Endothelial cell of umbilical vein (primary cell): ENCODE measurements around the gene CSNK1A1. TPM values are rescaled to one million over a fixed set of nuclear protein-coding genes. Genes with fewer than 3 reads are reported as not detected.

Experiments used
- BruUV-seq: library from RNA; stranded (reverse); fragments of 400-500 nt; replicated peaks from 2 replicates; lab custom pipeline; 2021; lab: Mats Ljungman, UMichigan
- CTCF ChIA-PET: fragments of 300-600, 350-600 bp; sonication (Branson Sonifier 250); formaldehyde crosslinking; loops from one replicate; lab custom pipeline; 2021; ENCODE audit warnings: antibody characterized with exemption, inconsistent platforms; lab: Charles Lee
- POLR2A ChIA-PET: fragments of 300-600, 350-600 bp; sonication (Branson Sonifier 250); formaldehyde crosslinking; loops from one replicate; lab custom pipeline; 2021; ENCODE audit warnings: antibody characterized with exemption, inconsistent platforms; lab: Charles Lee
- DNase-seq: peaks from one replicate; pipeline ENCODE4 v3.0.0-alpha.2; 2011; ENCODE audit warnings: low read depth, low spot score
- FAIRE-seq: peaks from 2 replicates; lab custom pipeline; 2011; peaks lifted over from hg19 to GRCh38; lab: Jason Lieb, UNC
- H2AFZ ChIP-seq: 2 replicates; pipeline ENCODE4 v1.6.0; 2012; ENCODE audit warnings: low read depth, low read length, control low read depth, inconsistent platforms
- H3K27ac ChIP-seq: 2 replicates; pipeline ENCODE4 v1.5.1; 2011; ENCODE audit warnings: low read depth, mild to moderate bottlenecking, control low read depth, low read length, moderate library complexity; ENCODE audit not compliant: insufficient read depth
- H3K27me3 ChIP-seq, 2 experiments: 2 replicates each; pipeline versions ENCODE4 v1.6.0 to v1.6.1; 2011; ENCODE audit warnings: low read length in 2 of 2, mixed read lengths in 1 of 2; ENCODE audit not compliant: control insufficient read depth in 2 of 2, insufficient read depth in 2 of 2
- H3K36me3 ChIP-seq, 2 experiments: 2 replicates in 1 of 2; 3 replicates in 1 of 2; pipeline ENCODE4 v1.5.1; 2011; ENCODE audit warnings: low read length in 2 of 2, mild to moderate bottlenecking in 1 of 2, moderate library complexity in 1 of 2; ENCODE audit not compliant: control insufficient read depth in 2 of 2, insufficient read depth in 2 of 2; ENCODE audit errors: extremely low read depth in 1 of 2
- H3K4me1 ChIP-seq: 3 replicates; pipeline ENCODE4 v1.5.1; 2011; ENCODE audit warnings: mild to moderate bottlenecking, low read length; ENCODE audit not compliant: control insufficient read depth, insufficient read depth; ENCODE audit errors: extremely low read depth
- H3K4me2 ChIP-seq: 2 replicates; pipeline ENCODE4 v1.6.1; 2011; ENCODE audit warnings: low read length, control low read depth, mixed read lengths; ENCODE audit not compliant: insufficient read depth
- H3K4me3 ChIP-seq, 3 experiments: fragments of 200-600 bp in 1 of 3; sonication (generic), shearing (Covaris generic) in 1 of 3; replicated peaks in 1 of 3; 2 replicates each; pipeline ENCODE4 v1.5.1; 2011 to 2016; ENCODE audit warnings: control low read depth in 3 of 3, low read length in 3 of 3, mild to moderate bottlenecking in 2 of 3, inconsistent platforms in 1 of 3, low read depth in 1 of 3, moderate library complexity in 1 of 3; ENCODE audit not compliant: insufficient read depth in 1 of 3
- H3K79me2 ChIP-seq: 2 replicates; pipeline ENCODE4 v1.6.0; 2012; ENCODE audit warnings: low read length, inconsistent platforms; ENCODE audit not compliant: control insufficient read depth, insufficient read depth
- H3K9ac ChIP-seq: replicated peaks from 2 replicates; pipeline ENCODE3; 2011; ENCODE audit warnings: low read length, control low read depth; ENCODE audit not compliant: insufficient read depth; ENCODE audit errors: extremely low read depth
- H3K9me1 ChIP-seq: replicated peaks from 3 replicates; pipeline ENCODE4 v1.6.0; 2011; ENCODE audit warnings: mild to moderate bottlenecking, low read length; ENCODE audit not compliant: control insufficient read depth, insufficient read depth; ENCODE audit errors: extremely low read depth
- H3K9me3 ChIP-seq: replicated peaks from 2 replicates; pipeline ENCODE4 v1.5.1; 2012; ENCODE audit warnings: low read length, inconsistent platforms; ENCODE audit not compliant: control insufficient read depth, insufficient read depth
- H4K20me1 ChIP-seq: replicated peaks from 2 replicates; pipeline ENCODE3; 2011; ENCODE audit warnings: mild to moderate bottlenecking, low read length; ENCODE audit not compliant: control insufficient read depth, insufficient read depth; ENCODE audit errors: extremely low read depth
- CTCF ChIP-seq, 2 donors: IDR thresholded peaks; 1 replicate in 1 of 2; 2 replicates in 1 of 2; pipeline ENCODE4 v1.5.1; 2011; ENCODE audit warnings: low read length in 2 of 2, mild to moderate bottlenecking in 2 of 2, moderate library complexity in 2 of 2, control low read depth in 1 of 2, inconsistent platforms in 1 of 2, low read depth in 1 of 2; ENCODE audit not compliant: insufficient read depth in 1 of 2; ENCODE audit errors: extremely low read depth in 1 of 2
- EZH2 ChIP-seq: IDR thresholded peaks from 2 replicates; pipeline ENCODE4 v1.6.1; 2012; ENCODE audit warnings: borderline replicate concordance, low read depth, mild to moderate bottlenecking, moderate library complexity, low read length, inconsistent platforms; ENCODE audit not compliant: severe bottlenecking
- FOS ChIP-seq: IDR thresholded peaks from 2 replicates; pipeline ENCODE4 v1.6.1; 2011; ENCODE audit warnings: mild to moderate bottlenecking, low read length, moderate library complexity, borderline replicate concordance; ENCODE audit not compliant: insufficient read depth
- GATA2 ChIP-seq: IDR thresholded peaks from 2 replicates; pipeline ENCODE4 v1.7.0; 2011; ENCODE audit warnings: low read depth, mild to moderate bottlenecking, moderate library complexity, mixed read lengths, low read length; ENCODE audit not compliant: insufficient read length, insufficient read depth
- JUN ChIP-seq: IDR thresholded peaks from 2 replicates; pipeline ENCODE4 v1.6.1; 2011; ENCODE audit warnings: borderline replicate concordance, low read depth; ENCODE audit not compliant: insufficient read length, insufficient read depth
- MAX ChIP-seq: IDR thresholded peaks from 2 replicates; pipeline ENCODE4 v1.6.1; 2011; ENCODE audit not compliant: insufficient read depth, insufficient read length
- MYC ChIP-seq: IDR thresholded peaks from one replicate; pipeline ENCODE4 v1.6.1; 2011; ENCODE audit warnings: mild to moderate bottlenecking, low read depth, low read length
- POLR2A ChIP-seq: IDR thresholded peaks from 2 replicates; pipeline ENCODE4 v1.6.1; 2012; ENCODE audit warnings: low read depth, mild to moderate bottlenecking, control low read depth, low read length
- POLR2AphosphoS5 ChIP-seq: IDR thresholded peaks from 2 replicates; pipeline ENCODE4 v1.6.1; 2012; ENCODE audit warnings: low read depth, mild to moderate bottlenecking, control low read depth, low read length, moderate library complexity; ENCODE audit not compliant: insufficient read depth
- dilution Hi-C: fragments of 300-500 bp; cut with MboI; formaldehyde crosslinking; loops from one replicate; pipeline ENCODE4 v1.15.0; 2019; ENCODE audit warnings: low sequenced_read_pairs; ENCODE audit not compliant: extremely low pct_ligation_motif_present
- intact Hi-C: fragments of 100-400 bp; cut with micrococcal nuclease; formaldehyde crosslinking; loops from one replicate; pipeline ENCODE4 v1.10.0; 2022
- polyA plus RNA-seq, 4 experiments: library from polyadenylated mRNA; depleted of rRNA in 3 of 4; stranded (reverse) in 3 of 4; unstranded in 1 of 4; fragments of >200 nt; gene quantifications; 2 replicates each; pipeline versions ENCODE4 v1.2.1 to v1.2.3, GENCODE V29; 2011 to 2012; ENCODE audit warnings: missing spikeins in 1 of 4
- total RNA-seq: library from RNA; stranded (reverse); gene quantifications from 2 replicates; pipeline ENCODE4 v1.2.3, GENCODE V29; 2021

CSNK1A1 gene
- total and polyA plus RNA-seq, 2 donors (not counting 3 experiments of a cell fraction or from before 2014, with no cell fraction given) = 74.1 to 253 TPM

GRCh38 chr5:149486726-149487635 lies 64.3 kb downstream of the CSNK1A1 start:
- no peak for FAIRE-seq
- no peaks in the 10 kb centered on the region for H3K27me3 ChIP-seq
- TF ChIP-seq GATA2 (no peak), MAX (no peak), JUN (no peak), MYC (no peak), EZH2 (no peak), POLR2AphosphoS5 (no peak), CTCF (IDR thresholded peaks at IDR 0.05; ENCODE audit: extremely low read depth in 1 of 2, insufficient read depth in 1 of 2, low read depth in 1 of 2, low read length in 2 of 2) (no peak), POLR2A (no peak), FOS (no peak)
- no peak overlapping the region for H2AFZ ChIP-seq
- H3K9me3 ChIP-seq = no peaks in the 10 kb centered on the region
- BruUV-seq = no TSS peak
- H3K9me1 ChIP-seq = no peaks in the 10 kb centered on the region
- H4K20me1 ChIP-seq = no peaks in the 10 kb centered on the region
- peak overlapping the region; percentile 53 for H3K9ac ChIP-seq
- H3K27ac ChIP-seq = peak overlapping the region; percentile 75
- H3K36me3 ChIP-seq = no peaks in the 10 kb centered on the region
- H3K79me2 ChIP-seq = no peaks in the 10 kb centered on the region
- intact Hi-C loops (loop anchor here (1.0 to 2.0 kb wide), 4 partner anchors 35 to 74 kb away; partner anchors contain the start of gene CSNK1A1), dilution Hi-C loops (no loop called here)
- peak; percentile 44 for DNase-seq
- ChIA-PET CTCF (interaction anchor here (0.7 to 3.2 kb wide), 15 partner anchors 15 to 95 kb away, joined by 3 to 17 read pairs (median 5); partner anchors contain the start of gene ARHGEF37), POLR2A (interaction anchor here (0.8 to 1.4 kb wide), 4 partner anchors 11 to 65 kb away, joined by 3 to 5 read pairs (median 3); no protein-coding TSS in a partner anchor)
- peaks cover 22% of the 10 kb centered on the region for H3K4me1 ChIP-seq
- H3K4me3 ChIP-seq = no peak overlapping the region
- H3K4me2 ChIP-seq = peak overlapping the region; percentile 1
